AG10803 (cell line): Measurements from ENCODE around the gene PARD3B.
A peak's percentile ranks its signal among the peaks of the same experiment; 100 is the strongest.

ENCODE experiments used
- DNase-seq: peaks from one replicate; pipeline ENCODE4 v3.0.0; 2010; ENCODE audit warnings: low read depth
- H3K4me3 ChIP-seq: 2 replicates; pipeline ENCODE4 v1.5.1; 2011; ENCODE audit warnings: mild to moderate bottlenecking, low read length, control low read depth
- TF ChIP-seq, protein P1 (sequence below): conservative IDR thresholded peaks from 2 replicates; pipeline ENCODE4 v1.5.1; 2011; ENCODE audit warnings: mild to moderate bottlenecking, low read length, control low read depth, inconsistent platforms

PARD3B gene

DNA sequence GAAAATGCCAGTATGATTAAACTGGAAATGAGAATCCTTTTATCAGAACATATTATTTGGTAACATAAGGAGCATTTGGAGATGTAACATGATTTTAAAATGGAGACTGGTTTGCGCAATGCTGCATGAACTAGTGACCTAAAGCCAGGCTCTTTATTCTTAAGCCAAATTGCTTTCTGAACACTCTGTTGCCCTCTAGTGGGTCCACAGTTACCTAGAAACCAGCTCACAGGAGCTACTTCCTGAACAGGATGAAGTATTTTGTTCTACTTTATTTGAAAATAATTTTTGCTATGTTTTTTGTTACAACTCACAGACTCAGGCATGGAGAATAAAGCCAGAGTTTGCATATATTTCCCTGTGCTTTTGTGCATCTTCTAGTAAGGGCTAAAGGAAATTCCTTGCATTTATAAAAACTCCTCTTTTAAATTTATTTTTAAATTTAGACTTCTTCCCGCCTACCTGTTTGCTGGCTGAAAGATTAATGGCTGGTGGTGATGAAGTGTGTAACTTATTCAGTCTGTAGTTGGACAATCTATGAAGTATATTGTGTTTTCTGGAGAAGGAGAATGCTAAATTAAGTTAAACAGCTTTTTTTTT lies 146.7 kb downstream of the PARD3B start:
- peak; percentile 90 for DNase-seq
- TF ChIP-seq, protein P1, sequence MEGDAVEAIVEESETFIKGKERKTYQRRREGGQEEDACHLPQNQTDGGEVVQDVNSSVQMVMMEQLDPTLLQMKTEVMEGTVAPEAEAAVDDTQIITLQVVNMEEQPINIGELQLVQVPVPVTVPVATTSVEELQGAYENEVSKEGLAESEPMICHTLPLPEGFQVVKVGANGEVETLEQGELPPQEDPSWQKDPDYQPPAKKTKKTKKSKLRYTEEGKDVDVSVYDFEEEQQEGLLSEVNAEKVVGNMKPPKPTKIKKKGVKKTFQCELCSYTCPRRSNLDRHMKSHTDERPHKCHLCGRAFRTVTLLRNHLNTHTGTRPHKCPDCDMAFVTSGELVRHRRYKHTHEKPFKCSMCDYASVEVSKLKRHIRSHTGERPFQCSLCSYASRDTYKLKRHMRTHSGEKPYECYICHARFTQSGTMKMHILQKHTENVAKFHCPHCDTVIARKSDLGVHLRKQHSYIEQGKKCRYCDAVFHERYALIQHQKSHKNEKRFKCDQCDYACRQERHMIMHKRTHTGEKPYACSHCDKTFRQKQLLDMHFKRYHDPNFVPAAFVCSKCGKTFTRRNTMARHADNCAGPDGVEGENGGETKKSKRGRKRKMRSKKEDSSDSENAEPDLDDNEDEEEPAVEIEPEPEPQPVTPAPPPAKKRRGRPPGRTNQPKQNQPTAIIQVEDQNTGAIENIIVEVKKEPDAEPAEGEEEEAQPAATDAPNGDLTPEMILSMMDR, result peak; percentile 95
- H3K4me3 ChIP-seq, result no peak overlapping the region

- TF ChIP-seq, protein P1, result no peak
These were observed 147.5 kb downstream of the PARD3B start for GRCh38 chr2:204692790-204693189.

DNA sequence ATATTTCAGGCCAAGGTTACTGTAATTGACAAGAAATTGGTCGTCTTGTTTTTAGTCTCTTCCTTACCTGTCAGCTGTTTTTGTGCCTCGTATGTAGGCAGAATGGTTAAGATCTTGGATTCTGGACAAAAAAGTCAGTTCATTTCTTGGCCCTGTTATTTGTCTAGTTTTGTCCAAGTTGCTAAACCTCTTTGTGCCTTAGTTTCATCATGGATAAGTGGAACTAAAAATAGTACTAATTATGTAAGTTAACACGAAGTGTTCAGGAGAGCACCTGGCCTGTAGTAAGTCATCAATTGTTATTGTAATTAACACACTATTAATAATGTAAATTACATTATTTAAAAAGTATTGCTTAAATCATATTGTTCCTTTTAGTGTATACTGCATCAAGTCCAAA lies 148.0 kb downstream of the PARD3B start:
- TF ChIP-seq, protein P1, result no peak
- H3K4me3 ChIP-seq, result no peak overlapping the region
- no peak for DNase-seq

More at GRCh38 chr2:204692790-204693189, 147.5 kb downstream of the PARD3B start:
- H3K4me3 ChIP-seq, result no peak overlapping the region
- DNase-seq, result no peak

- peak; percentile 94 for DNase-seq
- TF ChIP-seq, protein P1, result peak; percentile 7; the same call in 1 of the 2 replicates
- no peak overlapping the region for H3K4me3 ChIP-seq
These were observed 150.2 kb downstream of the PARD3B start for GRCh38 chr2:204695506-204695905.

DNA sequence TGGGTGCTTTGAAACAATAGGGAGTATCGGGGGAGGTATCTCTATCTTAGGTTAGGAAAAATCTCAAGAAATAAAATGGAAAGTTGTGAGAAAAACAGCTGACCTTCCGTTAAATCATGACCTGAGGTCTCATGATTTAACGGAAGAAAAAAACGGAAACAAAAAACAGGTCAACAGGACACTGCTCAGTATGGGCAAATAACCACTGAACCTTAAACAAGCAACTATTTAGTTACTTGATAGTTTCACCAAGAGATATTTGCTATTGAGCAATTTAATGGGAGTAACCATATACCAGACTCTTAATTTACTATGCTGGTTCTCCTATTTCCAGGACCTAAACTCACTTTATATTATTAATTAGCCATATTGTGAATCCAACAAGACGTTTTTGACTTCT lies 150.8 kb downstream of the PARD3B start:
- no peak overlapping the region for H3K4me3 ChIP-seq
- TF ChIP-seq, protein P1, result no peak
- DNase-seq, result no peak

- TF ChIP-seq, protein P1, result no peak
- DNase-seq, result no peak
- no peak overlapping the region for H3K4me3 ChIP-seq
These were observed 160.1 kb downstream of the PARD3B start for GRCh38 chr2:204705243-204705932.

GRCh38 chr2:204706939-204707338 lies 161.7 kb downstream of the PARD3B start:
- H3K4me3 ChIP-seq, result no peak overlapping the region
- DNase-seq, result peak; percentile 34
- TF ChIP-seq, protein P1, result no peak
